Right lobe of liver (tissue), 6 donors: ENCODE data around the gene HERPUD1. TPM values are rescaled to one million over a fixed set of nuclear protein-coding genes. Genes with fewer than 3 reads are reported as not detected.
A peak's percentile ranks its signal among the peaks of the same experiment; 100 is the strongest.

Source experiments
- ATAC-seq, 4 donors: fragments of 200-7000 bp; cut with Tn5 transposase; one replicate each; pipeline ENCODE4 v1.9.1; 2020; ENCODE audit warnings: mild to moderate bottlenecking in 4 of 4, moderate library complexity in 4 of 4
- DNase-seq, 3 donors: peaks; one replicate each; pipeline ENCODE4 v3.0.0-alpha.2; 2020
- H3K27ac ChIP-seq, 3 donors: fragments of 200-600 bp; one replicate each; pipeline ENCODE4 v1.8.0; 2022
- H3K27me3 ChIP-seq, 2 donors: fragments of 200-600 bp; one replicate each; pipeline ENCODE4 v1.8.0; 2022
- H3K36me3 ChIP-seq, 4 donors: fragments of 200-600 bp; sonication (generic) in 1 of 4; one replicate each; pipeline versions ENCODE4 v1.5.1 to v1.8.0; 2017 to 2022; ENCODE audit warnings: control low read depth in 1 of 4
- H3K4me1 ChIP-seq, 4 donors: fragments of 200-600 bp; sonication (generic) in 1 of 4; one replicate each; pipeline versions ENCODE4 v1.5.1 to v1.8.0; 2017 to 2022; ENCODE audit warnings: control low read depth in 1 of 4
- H3K4me3 ChIP-seq, 3 donors: fragments of 200-600 bp; one replicate each; pipeline ENCODE4 v1.8.0; 2022
- H3K9me3 ChIP-seq, 4 donors: fragments of 200-600 bp; sonication (generic) in 1 of 4; one replicate each; pipeline versions ENCODE4 v1.5.1 to v1.8.0; 2017 to 2022; ENCODE audit warnings: control low read depth in 1 of 4
- CTCF ChIP-seq, 4 donors: fragments of 200-600 bp in 3 of 4; fragments of 450-650 bp in 1 of 4; IDR thresholded peaks; one replicate each; pipeline versions ENCODE4 v1.5.1 to v1.8.0; 2016 to 2022; ENCODE audit warnings: antibody characterized with exemption in 4 of 4, mild to moderate bottlenecking in 2 of 4
- POLR2A ChIP-seq: fragments of 450-650 bp; IDR thresholded peaks from one replicate; pipeline ENCODE4 v1.6.1; 2017; ENCODE audit warnings: antibody characterized with exemption, mild to moderate bottlenecking
- WGBS: methylation state at CpG from one replicate; pipeline ENCODE4 v1.1.6; 2018; ENCODE audit warnings: low coverage, low lambda C conversion rate; ENCODE audit not compliant: insufficient coverage; ENCODE audit errors: missing lambda C conversion rate; 5-methylcytosine and 5-hydroxymethylcytosine counted together
- intact Hi-C, 2 donors: fragments of 100-400 bp; cut with DNase I; formaldehyde crosslinking; loops; one replicate each; pipeline versions ENCODE4 v1.11.2 to v1.14.1; 2022
- total RNA-seq, 6 experiments: library from RNA; depleted of rRNA in 2 of 6; stranded (reverse); fragments of >200 nt in 2 of 6; fragmentation: NEBNext Ultra II Directional in 3 of 6; extraction: Animal tissue kit (Norgen Biotek cat#: 25700) in 3 of 6; gene quantifications; one replicate each; pipeline versions ENCODE4 v1.1.0 to v1.2.4, GENCODE V29; 2016 to 2023
- donor health status: DM: no; HTN: yes; CAD: no.
- donor health status: DM: no; HTN: no; CAD: no.
- donor health status: DM: no; HTN: no; CAD: no.
- donor health status: DM: no; HTN: yes; CAD: no.
- donor health status: DM: no; HTN: yes; CAD: no.

Gene HERPUD1
- total RNA-seq, 6 experiments from 2014 or later = 103 to 185 (median 133) TPM

GRCh38 chr16:56935201-56935600 lies 3.3 kb downstream of the HERPUD1 start:
- WGBS = 18% methylated on average over 5 of the region's 5 CpGs
- ATAC-seq = no peak
- Histone ChIP-seq H3K4me1 (peaks cover 0 to 24% (median 13%) of the 10 kb centered on the region in 4 donors), H3K27ac (peak overlapping the region; percentile 23 to 100 (median 98)), H3K4me3 (peak overlapping the region; percentile 86 to 98 (median 89)), H3K36me3 (peaks cover 26 to 55% (median 43%) of the 10 kb centered on the region in 4 donors), H3K27me3 (no peaks in the 10 kb centered on the region), H3K9me3 (no peaks in the 10 kb centered on the region)
- DNase-seq = no peak
- TF ChIP-seq CTCF (IDR thresholded peaks at IDR 0.05) = no peak
- no peak for TF ChIP-seq POLR2A
- intact Hi-C loops = no loop called here

- ATAC-seq (no peak), DNase-seq (no peak)
- H3K9me3 ChIP-seq = no peaks in the 10 kb centered on the region
- H3K4me1 ChIP-seq = peaks cover 0 to 20% (median 11%) of the 10 kb centered on the region in 4 donors
- WGBS = 47% methylated on average over 5 of the region's 5 CpGs
- TF ChIP-seq CTCF (IDR thresholded peaks at IDR 0.05) (no peak), POLR2A (no peak)
- intact Hi-C loops = no loop called here
- no peaks in the 10 kb centered on the region for H3K27me3 ChIP-seq
- peaks cover 35 to 68% (median 55%) of the 10 kb centered on the region in 4 donors for H3K36me3 ChIP-seq
- H3K4me3 ChIP-seq = no peak overlapping the region
- H3K27ac ChIP-seq = no peak overlapping the region
Measured at GRCh38 chr16:56936491-56936890, 4.5 kb downstream of the HERPUD1 start.

GRCh38 chr16:56936950-56937349 lies 5.0 kb downstream of the HERPUD1 start:
- no peaks in the 10 kb centered on the region for H3K9me3 ChIP-seq
- 66% methylated on average over 5 of the region's 5 CpGs for WGBS
- TF ChIP-seq POLR2A (no peak), CTCF (IDR thresholded peaks at IDR 0.05) (no peak)
- H3K4me3 ChIP-seq = no peak overlapping the region
- DNase-seq (no peak), ATAC-seq (no peak)
- no peaks in the 10 kb centered on the region for H3K27me3 ChIP-seq
- H3K4me1 ChIP-seq = peaks cover 0 to 20% (median 11%) of the 10 kb centered on the region in 4 donors
- intact Hi-C loops = no loop called here
- H3K36me3 ChIP-seq = peaks cover 40 to 72% (median 57%) of the 10 kb centered on the region in 4 donors
- no peak overlapping the region for H3K27ac ChIP-seq

- TF ChIP-seq POLR2A (peak; percentile 14), CTCF (IDR thresholded peaks at IDR 0.05) (no peak)
- no peak for DNase-seq
- intact Hi-C loops = no loop called here
- Histone ChIP-seq H3K27me3 (no peaks in the 10 kb centered on the region), H3K4me1 (peaks cover 0 to 20% (median 12%) of the 10 kb centered on the region in 4 donors), H3K4me3 (no peak overlapping the region), H3K9me3 (no peaks in the 10 kb centered on the region), H3K27ac (no peak overlapping the region), H3K36me3 (peaks cover 48 to 92% (median 71%) of the 10 kb centered on the region in 4 donors)
- peak in 2 of 4 donors; percentile 4 to 14 for ATAC-seq
- 40% methylated on average over 7 of the region's 8 CpGs for WGBS
Measured at GRCh38 chr16:56938664-56939513, 6.9 kb downstream of the HERPUD1 start.
